HepG2 (cell line): Measurements from ENCODE around the gene VEPH1. TPM values are rescaled to one million over a fixed set of nuclear protein-coding genes. Genes with fewer than 3 reads are reported as not detected.

Experiments
- ATAC-seq: fragments of 200-7000 bp; cut with Tn5 transposase; 3 replicates; pipeline ENCODE4 v1.9.1; 2020; ENCODE audit warnings: mild to moderate bottlenecking, moderate library complexity
- BruUV-seq: library from RNA; stranded (reverse); fragments of 400-500 nt; replicated peaks from 2 replicates; lab custom pipeline; 2021; lab: Mats Ljungman, UMichigan
- CTCF ChIA-PET: fragments of 300-600 bp; formaldehyde crosslinking; extraction: SDS; loops from one replicate; lab custom pipeline; 2021; ENCODE audit warnings: low total read pairs, inconsistent platforms, low intra/inter-chr PET ratio; lab: Yijun Ruan, JAX
- POLR2A ChIA-PET: fragments of 350-600 bp; sonication (Branson Sonifier 250); formaldehyde crosslinking; loops from one replicate; lab custom pipeline; 2020; ENCODE audit warnings: antibody characterized with exemption, inconsistent platforms; lab: Yijun Ruan, JAX
- DNase-seq: peaks from one replicate; pipeline ENCODE4 v3.0.0-alpha.2; 2015; ENCODE audit warnings: low spot score
- FAIRE-seq: peaks from 3 replicates; lab custom pipeline; 2011; peaks lifted over from hg19 to GRCh38; lab: Jason Lieb, UNC
- H2AFZ ChIP-seq: one replicate; pipeline ENCODE4 v1.6.1; 2011; ENCODE audit warnings: low read length, inconsistent platforms
- H3K27ac ChIP-seq: fragments of 300-600 bp; 3 replicates; pipeline ENCODE4 v1.8.0; 2011; ENCODE audit warnings: mixed run types, mild to moderate bottlenecking, mixed read lengths, low read length, inconsistent platforms; ENCODE audit not compliant: insufficient read depth; ENCODE audit errors: extremely low read length
- H3K27me3 ChIP-seq, 2 experiments: fragments of 200-600 bp in 1 of 2; 2 replicates in 1 of 2; 3 replicates in 1 of 2; pipeline versions ENCODE4 v1.6.0 to v1.8.0; 2011; ENCODE audit warnings: low read length in 2 of 2, mild to moderate bottlenecking in 2 of 2, moderate library complexity in 2 of 2, inconsistent platforms in 1 of 2; ENCODE audit not compliant: insufficient read depth in 2 of 2, control insufficient read depth in 1 of 2
- H3K36me3 ChIP-seq, 2 experiments: fragments of 200-600 bp in 1 of 2; replicated peaks in 1 of 2; 2 replicates in 1 of 2; 3 replicates in 1 of 2; pipeline versions ENCODE4 v1.5.1 to v1.8.0; 2011; ENCODE audit warnings: low read length in 2 of 2, inconsistent platforms in 1 of 2; ENCODE audit not compliant: insufficient read depth in 2 of 2, control insufficient read depth in 1 of 2
- H3K4me1 ChIP-seq: 2 replicates; pipeline ENCODE4 v1.5.1; 2012; ENCODE audit warnings: low read length, inconsistent platforms; ENCODE audit not compliant: insufficient read depth
- H3K4me2 ChIP-seq: 2 replicates; pipeline ENCODE4 v1.6.0; 2011; ENCODE audit warnings: low read depth, low read length, inconsistent platforms
- H3K4me3 ChIP-seq, 3 experiments: fragments of 200-600 bp in 1 of 3; sonication (generic), shearing (Covaris generic) in 1 of 3; replicated peaks in 1 of 3; 2 replicates each; pipeline ENCODE4 v1.5.1; 2011 to 2016; ENCODE audit warnings: low read length in 3 of 3, inconsistent platforms in 2 of 3, low read depth in 2 of 3, mild to moderate bottlenecking in 2 of 3, control low read depth in 1 of 3, mixed read lengths in 1 of 3; ENCODE audit not compliant: insufficient read depth in 1 of 3
- H3K79me2 ChIP-seq: one replicate; pipeline ENCODE4 v1.6.1; 2011; ENCODE audit warnings: low read length, inconsistent platforms; ENCODE audit not compliant: insufficient read depth
- H3K9ac ChIP-seq: 2 replicates; pipeline ENCODE4 v1.6.0; 2011; ENCODE audit warnings: mild to moderate bottlenecking, low read depth, low read length, inconsistent platforms; ENCODE audit not compliant: insufficient read depth
- H3K9me3 ChIP-seq: 2 replicates; pipeline ENCODE4 v1.5.1; 2012; ENCODE audit warnings: mild to moderate bottlenecking, low read length
- H4K20me1 ChIP-seq: 2 replicates; pipeline ENCODE4 v1.6.0; 2011; ENCODE audit warnings: inconsistent platforms, mild to moderate bottlenecking, low read length, moderate library complexity; ENCODE audit not compliant: insufficient read depth
- EED ChIP-seq: sonication (generic); formaldehyde crosslinking; IDR thresholded peaks from 2 replicates; pipeline ENCODE4 v1.5.0; 2020; ENCODE audit warnings: mild to moderate bottlenecking, missing genetic modification reagents
- ELF4 ChIP-seq: sonication (generic); formaldehyde crosslinking; IDR thresholded peaks from 2 replicates; pipeline ENCODE4 v1.5.0; 2020; ENCODE audit warnings: missing genetic modification reagents, mild to moderate bottlenecking, moderate library complexity, borderline replicate concordance
- MTA1 ChIP-seq: sonication (generic); formaldehyde crosslinking; IDR thresholded peaks from 2 replicates; pipeline ENCODE4 v1.4.0; 2020; ENCODE audit warnings: missing genetic modification reagents, mild to moderate bottlenecking, borderline replicate concordance
- NFRKB ChIP-seq: fragments of 450-650 bp; IDR thresholded peaks from 2 replicates; pipeline ENCODE4 v1.6.1; 2017
- NONO ChIP-seq, 2 experiments: fragments of 450-650 bp in 1 of 2; sonication (generic) in 1 of 2; formaldehyde crosslinking in 1 of 2; IDR thresholded peaks in 1 of 2; conservative IDR thresholded peaks in 1 of 2; 2 replicates each; pipeline versions ENCODE4 v1.6.1 to v1.8.0; 2017 to 2022; ENCODE audit warnings: mild to moderate bottlenecking in 1 of 2, missing genetic modification reagents in 1 of 2, moderate library complexity in 1 of 2
- RFX1 ChIP-seq: fragments of 450-650 bp; IDR thresholded peaks from 2 replicates; pipeline ENCODE4 v1.6.1; 2017
- RFXAP ChIP-seq: sonication (generic); formaldehyde crosslinking; IDR thresholded peaks from 2 replicates; pipeline ENCODE4 v1.4.0; 2020; ENCODE audit warnings: missing genetic modification reagents, borderline replicate concordance
- STAT5B ChIP-seq: sonication (generic); formaldehyde crosslinking; IDR thresholded peaks from 2 replicates; pipeline ENCODE4 v1.4.0; 2020; ENCODE audit warnings: missing genetic modification reagents
- YY1 ChIP-seq: IDR thresholded peaks from 2 replicates; pipeline ENCODE4 v1.6.1; 2011; ENCODE audit warnings: low read length, low read depth, moderate library complexity, mild to moderate bottlenecking; ENCODE audit not compliant: insufficient read depth, insufficient replicate concordance
- ZNF124 ChIP-seq: sonication (generic); formaldehyde crosslinking; IDR thresholded peaks from 2 replicates; pipeline ENCODE4 v1.4.0; 2020; ENCODE audit warnings: missing genetic modification reagents
- ZNF276 ChIP-seq: sonication (generic); formaldehyde crosslinking; IDR thresholded peaks from 2 replicates; pipeline ENCODE4 v1.4.0; 2020; ENCODE audit warnings: mild to moderate bottlenecking, low read depth, missing genetic modification reagents
- ZNF552 ChIP-seq: sonication (generic); formaldehyde crosslinking; IDR thresholded peaks from 2 replicates; pipeline ENCODE4 v1.9.0; 2022; ENCODE audit warnings: missing genetic modification reagents, mild to moderate bottlenecking, borderline replicate concordance
- ZNF598 ChIP-seq: sonication (generic); formaldehyde crosslinking; IDR thresholded peaks from 2 replicates; pipeline ENCODE4 v1.5.1; 2020; ENCODE audit warnings: mild to moderate bottlenecking, missing genetic modification reagents, borderline replicate concordance
- ZNF616 ChIP-seq: sonication (generic); formaldehyde crosslinking; IDR thresholded peaks from 2 replicates; pipeline ENCODE4 v1.5.0; 2020; ENCODE audit warnings: low read depth, mild to moderate bottlenecking, missing genetic modification reagents
- ZNF747 ChIP-seq: sonication (generic); formaldehyde crosslinking; IDR thresholded peaks from 2 replicates; pipeline ENCODE4 v1.8.1; 2023; ENCODE audit warnings: missing genetic modification reagents, mild to moderate bottlenecking, borderline replicate concordance
- ZNF772 ChIP-seq: sonication (generic); formaldehyde crosslinking; IDR thresholded peaks from 2 replicates; pipeline ENCODE4 v1.5.0; 2020; ENCODE audit warnings: mild to moderate bottlenecking, missing genetic modification reagents
- ZNF777 ChIP-seq: sonication (generic); formaldehyde crosslinking; IDR thresholded peaks from 2 replicates; pipeline ENCODE4 v1.4.0; 2020; ENCODE audit warnings: missing genetic modification reagents
- ZNF792 ChIP-seq: IDR thresholded peaks from 2 replicates; pipeline ENCODE4 v1.6.1; 2016
- ZNF83 ChIP-seq: sonication (generic); formaldehyde crosslinking; IDR thresholded peaks from 2 replicates; pipeline ENCODE4 v1.4.0; 2020; ENCODE audit warnings: missing genetic modification reagents, mild to moderate bottlenecking, borderline replicate concordance
- ZNF878 ChIP-seq: sonication (generic); formaldehyde crosslinking; IDR thresholded peaks from 2 replicates; pipeline ENCODE4 v1.8.1; 2023; ENCODE audit warnings: mild to moderate bottlenecking, missing genetic modification reagents, moderate library complexity
- WGBS: methylation state at CpG from one replicate; pipeline ENCODE4 v1.1.6; 2017; ENCODE audit warnings: low lambda C conversion rate; 5-methylcytosine and 5-hydroxymethylcytosine counted together
- in situ Hi-C: cut with HindIII; loops from 2 replicates; pipeline ENCODE4 v1.10.0; 2017; ENCODE audit warnings: low pct_unique_long_range_greater_than_20kb; ENCODE audit not compliant: extremely low pct_ligation_motif_present
- intact Hi-C: fragments of 100-400 bp; cut with micrococcal nuclease; formaldehyde crosslinking; loops from one replicate; pipeline ENCODE4 v1.10.0; 2022; ENCODE audit not compliant: unreplicated experiment
- polyA plus RNA-seq, 8 experiments: library from polyadenylated mRNA; depleted of rRNA in 3 of 8; stranded (reverse) in 7 of 8; unstranded in 1 of 8; fragments of >200 nt; fragmentation: Illumina TruSeq in 4 of 8; extraction: Trizol in 4 of 8; gene quantifications; 2 replicates each; pipeline versions ENCODE4 v1.2.1 to v1.2.3, GENCODE V29; 2011 to 2016; ENCODE audit warnings: low read depth in 4 of 8, missing spikeins in 1 of 8, mixed read lengths in 1 of 8; ENCODE audit not compliant: insufficient read depth in 1 of 8
- total RNA-seq, 5 experiments: library from RNA; depleted of rRNA; stranded (reverse); fragments of >200 nt; fragmentation: Illumina TruSeq; extraction: Trizol; gene quantifications; 2 replicates each; pipeline ENCODE4 v1.2.3, GENCODE V29; 2016; ENCODE audit warnings: low read depth in 1 of 5

Gene VEPH1
- total and polyA plus RNA-seq, 2 of the 13 experiments (the other 11 are each of a cell fraction or from before 2014, with no cell fraction given) = not detected

GRCh38 chr3:157279237-157279636, 224.0 kb downstream of the VEPH1 start:
- CTCF ChIA-PET = no interaction called here
- POLR2A ChIA-PET = no interaction called here
- H3K9ac ChIP-seq = no peak overlapping the region
- FAIRE-seq (no peak), ATAC-seq (no peak), DNase-seq (no peak)
- no peak overlapping the region for H3K27ac ChIP-seq
- no TSS peak for BruUV-seq
- no peak for TF ChIP-seq RFXAP
- no peak for TF ChIP-seq ZNF276 (CRISPR knock-in tag)
- TF ChIP-seq ZNF792 (CRISPR knock-in tag) = no peak
- no peak for TF ChIP-seq ZNF772 (CRISPR knock-in tag)
- no peak for TF ChIP-seq NFRKB
- no peak for TF ChIP-seq EED
- H2AFZ ChIP-seq = no peak overlapping the region
- WGBS = 3% methylated on average over 1 of the region's 1 CpG
- no peaks in the 10 kb centered on the region for H3K36me3 ChIP-seq
- no peak overlapping the region for H3K4me2 ChIP-seq
- no peaks in the 10 kb centered on the region for H3K4me1 ChIP-seq
- in situ Hi-C loops (no loop called here), intact Hi-C loops (no loop called here)
- H3K4me3 ChIP-seq = no peak overlapping the region
- H3K27me3 ChIP-seq = no peaks in the 10 kb centered on the region
- H4K20me1 ChIP-seq = no peaks in the 10 kb centered on the region
- no peaks in the 10 kb centered on the region for H3K9me3 ChIP-seq
- no peaks in the 10 kb centered on the region for H3K79me2 ChIP-seq

- FAIRE-seq = no peak
Observed at GRCh38 chr3:157276801-157277200, 226.4 kb downstream of the VEPH1 start.

More at GRCh38 chr3:157276801-157277200, 226.4 kb downstream of the VEPH1 start:
- ATAC-seq (no peak), DNase-seq (no peak)
- BruUV-seq = no TSS peak
- Histone ChIP-seq H3K4me1 (no peaks in the 10 kb centered on the region), H3K27ac (no peak overlapping the region), H3K36me3 (no peaks in the 10 kb centered on the region), H3K4me2 (no peak overlapping the region), H3K79me2 (no peaks in the 10 kb centered on the region), H3K9ac (no peak overlapping the region), H3K27me3 (0 out of 5 replicates have a peak, but pooled peaks cover 0 to 3% of the 10 kb centered on the region in 2 experiments), H4K20me1 (no peaks in the 10 kb centered on the region), H3K9me3 (no peaks in the 10 kb centered on the region), H3K4me3 (no peak overlapping the region)
- 11% methylated on average over 3 of the region's 3 CpGs for WGBS
- CTCF ChIA-PET = no interaction called here
- intact Hi-C loops = no loop called here
- in situ Hi-C loops = no loop called here
- TF ChIP-seq MTA1 (CRISPR knock-in tag) (no peak), NONO (IDR thresholded peaks at IDR 0.05) (no peak), NONO (CRISPR knock-in tag; conservative IDR thresholded peaks at IDR 0.05) (no peak), ZNF83 (no peak), ELF4 (CRISPR knock-in tag) (no peak), ZNF747 (CRISPR knock-in tag) (no peak), YY1 (no peak), ZNF777 (CRISPR knock-in tag) (no peak), ZNF616 (CRISPR knock-in tag) (no peak), ZNF878 (no peak), RFX1 (no peak), ZNF124 (no peak), STAT5B (CRISPR knock-in tag) (no peak), ZNF598 (CRISPR knock-in tag) (no peak), ZNF552 (CRISPR knock-in tag) (no peak)
- TF ChIP-seq, all 625 proteins: peak for 0
- POLR2A ChIA-PET = no interaction called here
- H2AFZ ChIP-seq = no peak overlapping the region
